OCI-LY1 (cell line): Measurements from ENCODE around the gene TLR9.

Experiments
- H2AFZ ChIP-seq: fragments of 200-600 bp; sonication (generic), shearing (Covaris generic); 2 replicates; pipeline ENCODE4 v1.6.0; 2014; ENCODE audit warnings: antibody characterized with exemption, mild to moderate bottlenecking, low read length
- H3F3A ChIP-seq: fragments of 200-600 bp; sonication (generic), shearing (Covaris generic); 2 replicates; pipeline ENCODE4 v1.6.0; 2014; ENCODE audit warnings: mild to moderate bottlenecking, antibody characterized with exemption, low read length, moderate library complexity; ENCODE audit not compliant: insufficient read depth
- H3K27ac ChIP-seq: fragments of 200-600 bp; sonication (generic); 2 replicates; pipeline ENCODE4 v1.5.1; 2014; ENCODE audit warnings: low read length, mixed run types, mild to moderate bottlenecking, low read depth; ENCODE audit not compliant: poor library complexity, severe bottlenecking
- H3K27me3 ChIP-seq: fragments of 200-600 bp; sonication (generic); 2 replicates; pipeline ENCODE4 v1.6.0; 2014; ENCODE audit warnings: antibody characterized with exemption, mild to moderate bottlenecking, low read length, moderate library complexity; ENCODE audit not compliant: insufficient read depth
- H3K36me3 ChIP-seq: fragments of 200-600 bp; sonication (generic); 2 replicates; pipeline ENCODE4 v1.6.1; 2014; ENCODE audit warnings: mild to moderate bottlenecking, antibody characterized with exemption, low read length, moderate library complexity, mixed read lengths; ENCODE audit not compliant: insufficient read depth
- H3K4me1 ChIP-seq: fragments of 200-600 bp; sonication (generic); 2 replicates; pipeline ENCODE4 v1.5.1; 2014; ENCODE audit warnings: mild to moderate bottlenecking, low read length, moderate library complexity; ENCODE audit not compliant: insufficient read depth, severe bottlenecking
- H3K4me2 ChIP-seq: fragments of 200-600 bp; sonication (generic), shearing (Covaris generic); 2 replicates; pipeline ENCODE4 v1.6.1; 2014; ENCODE audit warnings: low read length
- H3K4me3 ChIP-seq: fragments of 200-600 bp; sonication (generic); 2 replicates; pipeline ENCODE4 v1.5.1; 2014; ENCODE audit warnings: low read length, low read depth, mild to moderate bottlenecking, mixed read lengths; ENCODE audit not compliant: poor library complexity, severe bottlenecking
- H3K79me2 ChIP-seq: fragments of 200-600 bp; shearing (Covaris generic); 2 replicates; pipeline ENCODE4 v1.6.1; 2016; ENCODE audit warnings: mixed run types, low read length, mixed read lengths; ENCODE audit not compliant: insufficient read depth
- H3K9ac ChIP-seq: fragments of 200-600 bp; sonication (generic), shearing (Covaris generic); 2 replicates; pipeline ENCODE4 v1.6.1; 2014; ENCODE audit warnings: mild to moderate bottlenecking, low read length, mixed read lengths
- H3K9me2 ChIP-seq: fragments of 200-600 bp; sonication (generic), shearing (Covaris generic); 2 replicates; pipeline ENCODE4 v1.6.1; 2014; ENCODE audit warnings: low read depth, mild to moderate bottlenecking, low read length, mixed read lengths
- H3K9me3 ChIP-seq: fragments of 200-600 bp; shearing (Covaris generic); 2 replicates; pipeline ENCODE4 v1.6.1; 2014; ENCODE audit warnings: low read length, mixed read lengths
- H4K20me1 ChIP-seq: fragments of 200-600 bp; sonication (generic), shearing (Covaris generic); 2 replicates; pipeline ENCODE4 v1.6.0; 2016; ENCODE audit warnings: mild to moderate bottlenecking, low read length; ENCODE audit not compliant: insufficient read depth
- CTCF ChIP-seq: fragments of 200-600 bp; sonication (generic), shearing (Covaris generic); IDR thresholded peaks from 2 replicates; pipeline ENCODE4 v1.5.1; 2017; ENCODE audit warnings: mild to moderate bottlenecking, antibody characterized with exemption, low read length, moderate library complexity, mixed read lengths
- EZH2 ChIP-seq: fragments of 200-600 bp; sonication (generic), shearing (Covaris generic); IDR thresholded peaks from 2 replicates; pipeline ENCODE4 v1.8.0; 2017; ENCODE audit warnings: borderline replicate concordance, mixed run types, mild to moderate bottlenecking, antibody characterized with exemption, low read length, moderate library complexity, mixed read lengths

TLR9 gene

DNA sequence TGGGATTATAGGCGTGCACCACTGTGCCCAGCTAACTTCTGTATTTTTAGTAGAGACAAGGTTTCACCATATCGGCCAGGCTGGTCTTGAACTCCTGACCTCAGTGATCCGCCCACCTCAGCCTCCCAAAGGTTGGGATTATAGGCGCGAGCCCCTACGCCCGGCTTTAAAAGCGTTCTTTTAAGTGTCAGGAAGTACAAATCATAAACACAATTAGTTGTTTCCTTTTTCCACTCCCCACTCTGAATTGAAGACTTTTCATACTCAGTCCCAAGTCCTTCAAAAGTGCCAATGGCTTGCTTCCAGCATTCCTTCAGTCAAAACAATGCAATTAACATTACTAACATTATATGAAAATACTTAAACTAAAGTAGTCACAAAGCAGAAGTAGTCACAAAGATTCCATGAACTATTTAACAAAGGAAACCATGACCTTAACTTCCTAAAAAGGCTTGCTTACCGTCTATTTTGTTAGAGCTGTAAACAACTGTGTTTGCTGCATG, 44.9 kb upstream of the TLR9 start:
- no peaks in the 10 kb centered on the region for H3F3A ChIP-seq
- peaks cover 90% of the 10 kb centered on the region for H3K36me3 ChIP-seq
- H4K20me1 ChIP-seq: no peaks in the 10 kb centered on the region
- H3K4me2 ChIP-seq: no peak overlapping the region
- H2AFZ ChIP-seq: no peak overlapping the region
- TF ChIP-seq EZH2 (no peak), CTCF (no peak)
- H3K9ac ChIP-seq: no peak overlapping the region
- no peak overlapping the region for H3K27ac ChIP-seq
- H3K79me2 ChIP-seq: peaks cover 62% of the 10 kb centered on the region
- H3K9me3 ChIP-seq: no peaks in the 10 kb centered on the region
- peaks cover 34% of the 10 kb centered on the region for H3K4me1 ChIP-seq
- no peak overlapping the region for H3K4me3 ChIP-seq
- H3K27me3 ChIP-seq: no peaks in the 10 kb centered on the region
- H3K9me2 ChIP-seq: no peaks in the 10 kb centered on the region

DNA sequence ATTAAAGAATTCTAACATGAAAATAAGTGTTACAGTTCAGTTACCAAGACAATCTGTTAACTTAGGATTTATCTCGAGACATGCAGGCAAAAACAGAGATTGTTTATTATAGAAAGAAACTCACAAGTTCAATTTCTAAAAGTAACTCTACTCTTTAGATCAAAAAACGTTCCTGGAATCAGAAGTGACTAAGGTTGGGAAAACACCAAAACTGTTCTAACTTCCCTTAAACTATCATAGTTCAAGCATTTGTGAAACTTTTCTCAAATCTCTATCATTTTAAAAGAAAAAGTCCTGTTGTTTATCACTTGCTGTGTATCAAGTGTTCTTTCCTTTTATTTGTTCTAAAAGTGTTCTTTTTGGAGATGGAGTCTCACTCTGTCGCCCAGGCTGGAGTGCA, 44.3 kb upstream of the TLR9 start:
- H3K4me3 ChIP-seq: no peak overlapping the region
- no peaks in the 10 kb centered on the region for H3K27me3 ChIP-seq
- TF ChIP-seq CTCF (no peak), EZH2 (no peak)
- H3K36me3 ChIP-seq: peaks cover 90% of the 10 kb centered on the region
- H4K20me1 ChIP-seq: no peaks in the 10 kb centered on the region
- peaks cover 31% of the 10 kb centered on the region for H3K4me1 ChIP-seq
- H3F3A ChIP-seq: no peaks in the 10 kb centered on the region
- H3K79me2 ChIP-seq: peaks cover 56% of the 10 kb centered on the region
- H2AFZ ChIP-seq: no peak overlapping the region
- H3K9me2 ChIP-seq: no peaks in the 10 kb centered on the region
- no peak overlapping the region for H3K27ac ChIP-seq
- H3K9ac ChIP-seq: no peak overlapping the region
- H3K9me3 ChIP-seq: no peaks in the 10 kb centered on the region
- H3K4me2 ChIP-seq: no peak overlapping the region

- H3K27ac ChIP-seq: no peak overlapping the region
- peaks cover 90% of the 10 kb centered on the region for H3K36me3 ChIP-seq
- H3K9me2 ChIP-seq: no peaks in the 10 kb centered on the region
- H3K9ac ChIP-seq: no peak overlapping the region
- peaks cover 39% of the 10 kb centered on the region for H3K79me2 ChIP-seq
- TF ChIP-seq EZH2 (no peak), CTCF (no peak)
- no peaks in the 10 kb centered on the region for H3K9me3 ChIP-seq
- H3K27me3 ChIP-seq: no peaks in the 10 kb centered on the region
- no peak overlapping the region for H2AFZ ChIP-seq
- peaks cover 24% of the 10 kb centered on the region for H3K4me1 ChIP-seq
- H3K4me2 ChIP-seq: no peak overlapping the region
- H3F3A ChIP-seq: no peaks in the 10 kb centered on the region
- H4K20me1 ChIP-seq: no peaks in the 10 kb centered on the region
- no peak overlapping the region for H3K4me3 ChIP-seq
These were observed 42.6 kb upstream of the TLR9 start for GRCh38 chr3:52268036-52268435.
